Trophoblast cell (in vitro differentiated cells and primary cell): Measurements from ENCODE around the gene MIGA1.

Experiments used
- DNase-seq, 2 donors: peaks; one replicate each; pipeline ENCODE4 v3.0.0-alpha.2; 2016
- H2AFZ ChIP-seq: 2 replicates; pipeline ENCODE4 v1.6.1; 2013; ENCODE audit warnings: low read length, moderate library complexity, mild to moderate bottlenecking; ENCODE audit not compliant: insufficient read depth, poor library complexity
- H2AK5ac ChIP-seq: 2 replicates; pipeline ENCODE4 v1.6.1; 2013; ENCODE audit warnings: mild to moderate bottlenecking, low read length
- H2BK120ac ChIP-seq: 2 replicates; pipeline ENCODE4 v1.6.1; 2013; ENCODE audit warnings: low read length, mild to moderate bottlenecking, moderate library complexity; ENCODE audit not compliant: insufficient read depth, poor library complexity
- H2BK12ac ChIP-seq: 2 replicates; pipeline ENCODE4 v1.6.1; 2013; ENCODE audit warnings: mild to moderate bottlenecking, low read length, moderate library complexity
- H2BK5ac ChIP-seq: 2 replicates; pipeline ENCODE4 v1.6.1; 2013; ENCODE audit warnings: low read length, low read depth, moderate library complexity, mild to moderate bottlenecking; ENCODE audit not compliant: poor library complexity
- H3K14ac ChIP-seq: 2 replicates; pipeline ENCODE4 v1.6.1; 2013; ENCODE audit warnings: mild to moderate bottlenecking, low read length
- H3K18ac ChIP-seq: 2 replicates; pipeline ENCODE4 v1.6.1; 2013; ENCODE audit warnings: mild to moderate bottlenecking, low read length
- H3K23ac ChIP-seq: 2 replicates; pipeline ENCODE4 v1.6.1; 2013; ENCODE audit warnings: low read length
- H3K27ac ChIP-seq: 2 replicates; pipeline ENCODE4 v1.5.1; 2013; ENCODE audit warnings: low read depth, mild to moderate bottlenecking, inconsistent platforms, low read length, moderate library complexity
- H3K27me3 ChIP-seq: 2 replicates; pipeline ENCODE4 v1.6.1; 2013; ENCODE audit warnings: inconsistent platforms, mild to moderate bottlenecking, low read length, moderate library complexity; ENCODE audit not compliant: insufficient read depth
- H3K36me3 ChIP-seq, 2 experiments: 1 replicate in 1 of 2; 2 replicates in 1 of 2; pipeline ENCODE4 v1.6.1; 2013; ENCODE audit warnings: low read length in 2 of 2, mild to moderate bottlenecking in 2 of 2, moderate library complexity in 1 of 2; ENCODE audit not compliant: insufficient read depth in 2 of 2, control insufficient read depth in 1 of 2
- H3K4ac ChIP-seq: 2 replicates; pipeline ENCODE4 v1.6.1; 2013; ENCODE audit warnings: low read depth, mild to moderate bottlenecking, low read length, moderate library complexity
- H3K4me1 ChIP-seq, 2 experiments: 1 replicate in 1 of 2; 2 replicates in 1 of 2; pipeline ENCODE4 v1.6.1; 2013; ENCODE audit warnings: low read length in 2 of 2, mild to moderate bottlenecking in 2 of 2, moderate library complexity in 1 of 2; ENCODE audit not compliant: insufficient read depth in 2 of 2, control insufficient read depth in 1 of 2
- H3K4me2 ChIP-seq: 2 replicates; pipeline ENCODE4 v1.6.1; 2013; ENCODE audit warnings: inconsistent platforms, mild to moderate bottlenecking, low read length, moderate library complexity
- H3K4me3 ChIP-seq: 2 replicates; pipeline ENCODE4 v1.5.1; 2013; ENCODE audit warnings: mild to moderate bottlenecking, low read depth, low read length, inconsistent platforms
- H3K79me1 ChIP-seq: one replicate; pipeline ENCODE4 v1.6.1; 2013; ENCODE audit warnings: low read length
- H3K79me2 ChIP-seq: 2 replicates; pipeline ENCODE4 v1.6.1; 2013; ENCODE audit warnings: low read length, mild to moderate bottlenecking; ENCODE audit not compliant: control insufficient read depth, insufficient read depth, poor library complexity
- H3K9ac ChIP-seq: 2 replicates; pipeline ENCODE4 v1.6.1; 2013; ENCODE audit warnings: mild to moderate bottlenecking, low read length
- H3K9me3 ChIP-seq: 2 replicates; pipeline ENCODE4 v1.6.1; 2013; ENCODE audit warnings: low read depth, mild to moderate bottlenecking, control low read depth, inconsistent platforms, low read length; ENCODE audit not compliant: insufficient read depth
- H4K12ac ChIP-seq: 2 replicates; pipeline ENCODE4 v1.6.1; 2013; ENCODE audit warnings: low read depth, mild to moderate bottlenecking, low read length, moderate library complexity
- H4K8ac ChIP-seq: 2 replicates; pipeline ENCODE4 v1.6.1; 2013; ENCODE audit warnings: low read depth, mild to moderate bottlenecking, low read length, moderate library complexity
- H4K91ac ChIP-seq: one replicate; pipeline ENCODE4 v1.6.1; 2013; ENCODE audit warnings: low read depth, mild to moderate bottlenecking, low read length, moderate library complexity
- WGBS: extraction: QIAGEN DNeasy Blood & Tissue Kit; methylation state at CpG from one replicate; pipeline ENCODE4 v1.1.7; 2013; ENCODE audit warnings: missing lambda C conversion rate; ENCODE audit not compliant: insufficient read length, insufficient coverage; ENCODE audit errors: extremely low coverage; 5-methylcytosine and 5-hydroxymethylcytosine counted together

MIGA1 gene

DNA sequence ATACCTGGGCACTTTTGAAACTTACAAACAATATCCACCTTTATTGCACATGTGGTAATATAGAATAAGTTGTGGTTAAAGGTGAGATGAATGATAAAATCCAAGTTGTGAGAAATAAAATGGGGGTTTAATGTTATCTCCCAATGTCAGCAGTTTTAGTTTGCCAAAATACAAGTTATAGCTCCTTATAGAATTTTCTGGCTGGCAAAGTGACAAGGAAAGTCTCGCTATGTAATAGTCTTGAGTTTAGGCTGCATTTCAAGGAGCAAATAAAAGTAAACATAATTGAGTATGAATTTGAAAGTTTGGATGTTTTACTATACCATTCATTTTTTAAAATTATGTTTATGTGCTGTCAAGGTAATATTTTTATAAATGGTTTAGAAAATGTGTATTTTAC is 94.0 kb downstream of the MIGA1 start:
- no peak overlapping the region for H2BK5ac ChIP-seq
- H4K12ac ChIP-seq, result no peak overlapping the region
- no peak overlapping the region for H3K14ac ChIP-seq
- no peak overlapping the region for H3K4me3 ChIP-seq
- no peak overlapping the region for H2BK12ac ChIP-seq
- no peak overlapping the region for H3K9ac ChIP-seq
- H3K4me2 ChIP-seq, result no peak overlapping the region
- H3K79me2 ChIP-seq, result no peaks in the 10 kb centered on the region
- H2BK120ac ChIP-seq, result no peak overlapping the region
- WGBS, result no CpG with 5 or more reads among the region's 1 CpG
- no peaks in the 10 kb centered on the region for H3K9me3 ChIP-seq
- H2AK5ac ChIP-seq, result no peak overlapping the region
- H3K79me1 ChIP-seq, result no peaks in the 10 kb centered on the region
- no peak for DNase-seq
- no peak overlapping the region for H2AFZ ChIP-seq
- peaks cover 0 to 2% of the 10 kb centered on the region in 2 experiments for H3K36me3 ChIP-seq
- H3K23ac ChIP-seq, result no peak overlapping the region
- H3K4me1 ChIP-seq, result no peaks in the 10 kb centered on the region
- H3K27ac ChIP-seq, result no peak overlapping the region
- H4K91ac ChIP-seq, result no peak overlapping the region
- no peak overlapping the region for H3K18ac ChIP-seq
- no peak overlapping the region for H4K8ac ChIP-seq
- H3K27me3 ChIP-seq, result no peaks in the 10 kb centered on the region
- H3K4ac ChIP-seq, result no peak overlapping the region

- Histone ChIP-seq H3K27me3 (no peaks in the 10 kb centered on the region), H3K9me3 (no peaks in the 10 kb centered on the region), H2BK12ac (no peak overlapping the region), H3K79me1 (no peaks in the 10 kb centered on the region), H2BK120ac (no peak overlapping the region), H4K8ac (no peak overlapping the region), H2AK5ac (no peak overlapping the region), H4K91ac (no peak overlapping the region), H3K18ac (no peak overlapping the region), H3K36me3 (no peaks in the 10 kb centered on the region), H3K27ac (no peak overlapping the region), H3K4me1 (no peaks in the 10 kb centered on the region), H3K4me2 (no peak overlapping the region), H3K4me3 (no peak overlapping the region), H3K23ac (no peak overlapping the region), H3K4ac (no peak overlapping the region), H4K12ac (no peak overlapping the region), H3K14ac (no peak overlapping the region), H3K9ac (no peak overlapping the region), H2AFZ (no peak overlapping the region), H2BK5ac (no peak overlapping the region), H3K79me2 (no peaks in the 10 kb centered on the region)
- DNase-seq, result peak; percentile 78 to 95
- no CpG with 5 or more reads among the region's 4 CpGs for WGBS
Observed at GRCh38 chr1:77874804-77875445, 95.5 kb downstream of the MIGA1 start.

DNA sequence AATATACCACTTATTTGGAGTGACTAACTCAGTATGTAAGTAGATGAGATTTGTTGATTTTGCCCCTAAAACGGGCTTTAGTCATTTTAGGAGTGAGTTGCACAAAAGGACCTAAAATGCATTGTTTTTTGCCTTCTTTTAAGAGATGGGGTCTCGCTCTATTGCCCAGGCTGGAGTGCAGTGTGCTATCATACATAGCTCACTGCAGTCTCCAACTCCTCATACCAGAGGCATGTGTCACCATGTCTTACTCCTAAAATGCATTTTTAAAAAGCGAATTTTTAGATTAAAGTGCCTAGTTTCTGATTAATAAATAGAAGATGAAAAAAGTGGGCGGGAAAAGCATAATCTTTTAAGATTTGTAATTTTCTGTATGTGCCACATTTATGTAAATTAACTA is 97.4 kb downstream of the MIGA1 start:
- no peak overlapping the region for H2BK120ac ChIP-seq
- no peaks in the 10 kb centered on the region for H3K4me1 ChIP-seq
- no peak overlapping the region for H3K9ac ChIP-seq
- H3K36me3 ChIP-seq, result no peaks in the 10 kb centered on the region
- H3K4me2 ChIP-seq, result no peak overlapping the region
- H3K4me3 ChIP-seq, result no peak overlapping the region
- no peaks in the 10 kb centered on the region for H3K79me1 ChIP-seq
- no peak overlapping the region for H3K27ac ChIP-seq
- H4K91ac ChIP-seq, result no peak overlapping the region
- no CpG with 5 or more reads among the region's 4 CpGs for WGBS
- no peaks in the 10 kb centered on the region for H3K9me3 ChIP-seq
- DNase-seq, result peak; percentile 20 to 60
- no peak overlapping the region for H2BK5ac ChIP-seq
- no peak overlapping the region for H3K23ac ChIP-seq
- H2AFZ ChIP-seq, result no peak overlapping the region
- no peak overlapping the region for H2BK12ac ChIP-seq
- no peak overlapping the region for H3K14ac ChIP-seq
- no peak overlapping the region for H4K12ac ChIP-seq
- H3K79me2 ChIP-seq, result no peaks in the 10 kb centered on the region
- no peak overlapping the region for H3K18ac ChIP-seq
- no peak overlapping the region for H4K8ac ChIP-seq
- H3K27me3 ChIP-seq, result no peaks in the 10 kb centered on the region
- no peak overlapping the region for H2AK5ac ChIP-seq
- no peak overlapping the region for H3K4ac ChIP-seq

- Histone ChIP-seq H3K36me3 (no peaks in the 10 kb centered on the region), H3K9me3 (no peaks in the 10 kb centered on the region), H3K4ac (no peak overlapping the region), H2AK5ac (no peak overlapping the region), H4K91ac (no peak overlapping the region), H3K27ac (no peak overlapping the region), H3K18ac (no peak overlapping the region), H3K27me3 (no peaks in the 10 kb centered on the region), H3K79me1 (no peaks in the 10 kb centered on the region), H2AFZ (no peak overlapping the region), H2BK120ac (no peak overlapping the region), H3K23ac (no peak overlapping the region), H3K14ac (no peak overlapping the region), H3K4me3 (no peak overlapping the region), H4K8ac (no peak overlapping the region), H3K9ac (no peak overlapping the region), H3K4me2 (no peak overlapping the region), H4K12ac (no peak overlapping the region), H3K79me2 (no peaks in the 10 kb centered on the region), H3K4me1 (no peaks in the 10 kb centered on the region), H2BK12ac (no peak overlapping the region), H2BK5ac (no peak overlapping the region)
- no peak for DNase-seq
- WGBS, result no CpG with 5 or more reads among the region's 1 CpG
Observed at GRCh38 chr1:77881061-77881460, 101.6 kb downstream of the MIGA1 start.
